Stimulated activated naive B cell treated with anti-CD40 and anti-IgM and Interleukin-4, amounts not matched to agents 10 μg/mL and 1 μg/mL and 100 μg/mL, for 72 hours (primary cell): ENCODE measurements around the gene PANX3.

Source experiments
- ATAC-seq, 2 donors: fragments of 150-1000 bp; cut with Tn5 transposase; replicated peaks; 2 replicates each; pipeline ENCODE4 v1.10.0; 2021; ENCODE audit warnings: moderate library complexity in 1 of 2
- DNase-seq: peaks from one replicate; pipeline ENCODE4 v3.0.0; 2021
- H3K27ac Mint-ChIP-seq: one replicate; pipeline ENCODE4 v1.8.0; 2022; ENCODE audit warnings: mild to moderate bottlenecking, mixed read lengths
- H3K27me3 Mint-ChIP-seq, 2 donors: one replicate each; pipeline ENCODE4 v1.8.0; 2022; ENCODE audit warnings: mixed read lengths in 2 of 2
- H3K36me3 Mint-ChIP-seq, 2 donors: one replicate each; pipeline ENCODE4 v1.8.0; 2022; ENCODE audit warnings: mixed read lengths in 2 of 2, mild to moderate bottlenecking in 1 of 2
- H3K4me1 Mint-ChIP-seq, 2 donors: one replicate each; pipeline ENCODE4 v1.8.0; 2022; ENCODE audit warnings: mixed read lengths in 2 of 2, mild to moderate bottlenecking in 1 of 2
- H3K4me3 Mint-ChIP-seq, 2 donors: one replicate each; pipeline ENCODE4 v1.8.0; 2022; ENCODE audit warnings: mild to moderate bottlenecking in 2 of 2, mixed read lengths in 2 of 2, moderate library complexity in 1 of 2
- H3K9me3 Mint-ChIP-seq, 2 donors: one replicate each; pipeline ENCODE4 v1.8.0; 2022; ENCODE audit warnings: mixed read lengths in 2 of 2, mild to moderate bottlenecking in 1 of 2

The PANX3 gene

GRCh38 chr11:124629961-124630360, 18.7 kb downstream of the PANX3 start:
- Mint-ChIP-seq H3K27me3 (no peaks in the 10 kb centered on the region), H3K4me3 (no peak overlapping the region), H3K27ac (peak overlapping the region; percentile 14), H3K9me3 (no peaks in the 10 kb centered on the region), H3K36me3 (peaks cover 19 to 47% of the 10 kb centered on the region in 2 donors), H3K4me1 (peaks cover 7 to 19% of the 10 kb centered on the region in 2 donors)
- DNase-seq = no peak
- ATAC-seq = no peak

- ATAC-seq (peak in 1 of 2 donors; percentile 38), DNase-seq (no peak)
- Mint-ChIP-seq H3K27me3 (no peaks in the 10 kb centered on the region), H3K27ac (no peak overlapping the region), H3K36me3 (peaks cover 19 to 47% of the 10 kb centered on the region in 2 donors), H3K9me3 (no peaks in the 10 kb centered on the region), H3K4me3 (no peak overlapping the region), H3K4me1 (no peaks in the 10 kb centered on the region)
Observed at GRCh38 chr11:124633355-124633754, 22.1 kb downstream of the PANX3 start.

- Mint-ChIP-seq H3K4me1 (no peaks in the 10 kb centered on the region), H3K4me3 (no peak overlapping the region), H3K36me3 (peaks cover 22 to 38% of the 10 kb centered on the region in 2 donors), H3K27ac (peak overlapping the region; percentile 70), H3K27me3 (no peaks in the 10 kb centered on the region), H3K9me3 (no peaks in the 10 kb centered on the region)
- ATAC-seq (no peak), DNase-seq (no peak)
Observed at GRCh38 chr11:124635932-124636331, 24.7 kb downstream of the PANX3 start.

- ATAC-seq = no peak
- no peaks in the 10 kb centered on the region for H3K27me3 Mint-ChIP-seq
- H3K27ac Mint-ChIP-seq = no peak overlapping the region
- peaks cover 14 to 34% of the 10 kb centered on the region in 2 donors for H3K36me3 Mint-ChIP-seq
- H3K9me3 Mint-ChIP-seq = no peaks in the 10 kb centered on the region
- H3K4me1 Mint-ChIP-seq = no peaks in the 10 kb centered on the region
- H3K4me3 Mint-ChIP-seq = no peak overlapping the region
- no peak for DNase-seq
Observed at GRCh38 chr11:124638500-124638899, 27.3 kb downstream of the PANX3 start.

- DNase-seq = no peak
- H3K9me3 Mint-ChIP-seq = no peaks in the 10 kb centered on the region
- H3K36me3 Mint-ChIP-seq = peaks cover 14 to 34% of the 10 kb centered on the region in 2 donors
- ATAC-seq = no peak
- peaks cover 0 to under 1% of the 10 kb centered on the region in 2 donors for H3K4me1 Mint-ChIP-seq
- no peak overlapping the region for H3K4me3 Mint-ChIP-seq
- H3K27me3 Mint-ChIP-seq = no peaks in the 10 kb centered on the region
- H3K27ac Mint-ChIP-seq = no peak overlapping the region
Observed at GRCh38 chr11:124639186-124639585, 28.0 kb downstream of the PANX3 start.

GRCh38 chr11:124640666-124641065, 29.4 kb downstream of the PANX3 start:
- Mint-ChIP-seq H3K4me1 (peaks cover 6 to 12% of the 10 kb centered on the region in 2 donors), H3K27me3 (no peaks in the 10 kb centered on the region), H3K36me3 (peaks cover 13 to 33% of the 10 kb centered on the region in 2 donors), H3K27ac (no peak overlapping the region), H3K9me3 (no peaks in the 10 kb centered on the region), H3K4me3 (no peak overlapping the region)
- ATAC-seq = no peak
- no peak for DNase-seq

GRCh38 chr11:124642628-124643027, 31.4 kb downstream of the PANX3 start:
- ATAC-seq = no peak
- H3K4me1 Mint-ChIP-seq = peaks cover 9 to 19% of the 10 kb centered on the region in 2 donors
- no peaks in the 10 kb centered on the region for H3K9me3 Mint-ChIP-seq
- H3K36me3 Mint-ChIP-seq = peaks cover 2 to 19% of the 10 kb centered on the region in 2 donors
- no peak overlapping the region for H3K4me3 Mint-ChIP-seq
- no peaks in the 10 kb centered on the region for H3K27me3 Mint-ChIP-seq
- H3K27ac Mint-ChIP-seq = no peak overlapping the region
- no peak for DNase-seq

GRCh38 chr11:124643042-124643604, 31.9 kb downstream of the PANX3 start:
- Mint-ChIP-seq H3K9me3 (no peaks in the 10 kb centered on the region), H3K27me3 (no peaks in the 10 kb centered on the region), H3K36me3 (peaks cover 2 to 19% of the 10 kb centered on the region in 2 donors), H3K27ac (no peak overlapping the region), H3K4me3 (no peak overlapping the region), H3K4me1 (peaks cover 9 to 19% of the 10 kb centered on the region in 2 donors)
- no peak for ATAC-seq
- DNase-seq = no peak

- no peak for ATAC-seq
- Mint-ChIP-seq H3K36me3 (peaks cover under 1 to 16% of the 10 kb centered on the region in 2 donors), H3K4me3 (no peak overlapping the region), H3K4me1 (peaks cover 9 to 19% of the 10 kb centered on the region in 2 donors), H3K9me3 (no peaks in the 10 kb centered on the region), H3K27ac (no peak overlapping the region), H3K27me3 (no peaks in the 10 kb centered on the region)
- no peak for DNase-seq
Observed at GRCh38 chr11:124643605-124644425, 32.6 kb downstream of the PANX3 start.

- no peak for DNase-seq
- ATAC-seq = peak; percentile 75 to 79
- Mint-ChIP-seq H3K36me3 (peaks cover 0 to 17% of the 10 kb centered on the region in 2 donors), H3K27me3 (no peaks in the 10 kb centered on the region), H3K4me1 (peaks cover 9 to 19% of the 10 kb centered on the region in 2 donors), H3K4me3 (peak overlapping the region in 1 of 2 donors; percentile 49), H3K27ac (no peak overlapping the region), H3K9me3 (no peaks in the 10 kb centered on the region)
Observed at GRCh38 chr11:124644426-124645280, 33.4 kb downstream of the PANX3 start.

- Mint-ChIP-seq H3K27ac (no peak overlapping the region), H3K4me3 (no peak overlapping the region), H3K27me3 (no peaks in the 10 kb centered on the region), H3K9me3 (no peaks in the 10 kb centered on the region), H3K4me1 (peaks cover 9 to 19% of the 10 kb centered on the region in 2 donors), H3K36me3 (peaks cover 0 to 16% of the 10 kb centered on the region in 2 donors)
- peak; percentile 78 to 86 for ATAC-seq
- no peak for DNase-seq
Observed at GRCh38 chr11:124646148-124646547, 34.9 kb downstream of the PANX3 start.

GRCh38 chr11:124648610-124649009, 37.4 kb downstream of the PANX3 start:
- peaks cover 9 to 19% of the 10 kb centered on the region in 2 donors for H3K4me1 Mint-ChIP-seq
- peaks cover 2 to 18% of the 10 kb centered on the region in 2 donors for H3K36me3 Mint-ChIP-seq
- no peak overlapping the region for H3K4me3 Mint-ChIP-seq
- DNase-seq = no peak
- no peak for ATAC-seq
- no peaks in the 10 kb centered on the region for H3K9me3 Mint-ChIP-seq
- H3K27me3 Mint-ChIP-seq = no peaks in the 10 kb centered on the region
- H3K27ac Mint-ChIP-seq = no peak overlapping the region

- H3K9me3 Mint-ChIP-seq = no peaks in the 10 kb centered on the region
- H3K4me3 Mint-ChIP-seq = no peak overlapping the region
- H3K27ac Mint-ChIP-seq = no peak overlapping the region
- H3K36me3 Mint-ChIP-seq = peaks cover 5 to 10% of the 10 kb centered on the region in 2 donors
- H3K4me1 Mint-ChIP-seq = no peaks in the 10 kb centered on the region
- no peaks in the 10 kb centered on the region for H3K27me3 Mint-ChIP-seq
- DNase-seq = no peak
- ATAC-seq = no peak
Observed at GRCh38 chr11:124656774-124657630, 45.8 kb downstream of the PANX3 start.
